ENCODE data around the gene CNN2. TPM values are rescaled to one million over a fixed set of nuclear protein-coding genes. Genes with fewer than 3 reads are reported as not detected.

CNN2 gene
- total RNA-seq, 1 experiment from 2014 or later = 524 TPM

DNA sequence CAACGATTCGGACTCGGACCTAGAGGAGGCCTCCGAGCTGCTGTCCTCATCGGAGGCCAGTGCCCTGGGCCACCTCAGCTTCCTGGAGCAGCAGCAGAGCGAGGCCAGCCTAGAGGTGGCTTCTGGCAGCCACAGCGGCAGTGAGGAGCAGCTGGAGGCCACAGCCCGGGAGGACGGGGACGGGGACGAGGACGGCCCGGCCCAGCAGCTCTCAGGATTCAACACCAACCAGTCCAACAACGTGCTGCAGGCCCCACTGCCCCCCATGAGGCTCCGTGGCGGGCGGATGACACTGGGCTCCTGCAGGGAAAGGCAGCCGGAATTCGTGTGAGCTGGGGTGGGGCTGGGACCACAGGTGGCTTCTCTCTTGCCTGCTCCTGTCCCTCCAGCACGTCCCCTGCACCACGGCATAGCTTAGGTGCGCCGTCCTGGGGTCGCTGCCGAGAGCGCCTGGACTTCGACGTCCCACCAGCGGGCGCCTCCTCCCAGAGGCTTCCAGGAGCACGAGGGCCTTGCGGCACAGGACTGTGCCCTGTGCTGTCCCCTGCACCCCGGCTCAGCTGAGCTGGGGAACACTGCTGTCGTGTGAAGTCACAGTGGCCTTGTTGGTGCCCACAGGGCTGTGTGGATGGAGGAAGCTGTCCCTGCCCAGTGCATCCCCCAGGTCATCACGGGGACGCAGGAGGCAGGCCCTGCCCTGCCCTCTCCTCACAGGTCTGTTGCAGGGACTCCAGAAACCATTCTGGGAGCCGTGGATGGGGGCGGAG, 59.5 kb downstream of the CNN2 start:
- no peak for DNase-seq

More for the DNA sequence above, 59.5 kb downstream of the CNN2 start:
- no peaks in the 10 kb centered on the region for H3K23me2 ChIP-seq (ENCODE audit: insufficient read length, low read depth, low read length, poor library complexity, severe bottlenecking)
- WGBS (ENCODE audit: extremely low coverage, insufficient read length, low lambda C conversion rate) = no CpG with 5 or more reads among the region's 38 CpGs
- no peak overlapping the region for H3K18ac ChIP-seq (ENCODE audit: insufficient read length, low read depth, low read length)
- no peaks in the 10 kb centered on the region for H3K9me3 Mint-ChIP-seq
- H3K56ac ChIP-seq (ENCODE audit: insufficient read length, low read depth, low read length) = no peak overlapping the region
- no peak overlapping the region for H2AFZ ChIP-seq (ENCODE audit: low read length)
- H3K79me1 ChIP-seq (ENCODE audit: insufficient read depth, low read depth, low read length, poor library complexity, severe bottlenecking) = no peaks in the 10 kb centered on the region
- H3K9ac ChIP-seq (ENCODE audit: extremely low read depth, insufficient read length, low read length) = no peak overlapping the region
- H3K4me1 Mint-ChIP-seq = peaks cover 3 to 7% of the 10 kb centered on the region in 2 experiments; a peak in 2 of 4 replicates
- no peaks in the 10 kb centered on the region for H3K79me2 ChIP-seq (ENCODE audit: insufficient read depth, low read length)
- no peak overlapping the region for H2AK5ac ChIP-seq (ENCODE audit: insufficient read length, low read length)
- no peak overlapping the region for H4K91ac ChIP-seq (ENCODE audit: insufficient read length, low read depth, low read length)
- H3K4me2 ChIP-seq (ENCODE audit: insufficient read depth, insufficient read length, low read length) = no peak overlapping the region
- TF ChIP-seq, protein P1, sequence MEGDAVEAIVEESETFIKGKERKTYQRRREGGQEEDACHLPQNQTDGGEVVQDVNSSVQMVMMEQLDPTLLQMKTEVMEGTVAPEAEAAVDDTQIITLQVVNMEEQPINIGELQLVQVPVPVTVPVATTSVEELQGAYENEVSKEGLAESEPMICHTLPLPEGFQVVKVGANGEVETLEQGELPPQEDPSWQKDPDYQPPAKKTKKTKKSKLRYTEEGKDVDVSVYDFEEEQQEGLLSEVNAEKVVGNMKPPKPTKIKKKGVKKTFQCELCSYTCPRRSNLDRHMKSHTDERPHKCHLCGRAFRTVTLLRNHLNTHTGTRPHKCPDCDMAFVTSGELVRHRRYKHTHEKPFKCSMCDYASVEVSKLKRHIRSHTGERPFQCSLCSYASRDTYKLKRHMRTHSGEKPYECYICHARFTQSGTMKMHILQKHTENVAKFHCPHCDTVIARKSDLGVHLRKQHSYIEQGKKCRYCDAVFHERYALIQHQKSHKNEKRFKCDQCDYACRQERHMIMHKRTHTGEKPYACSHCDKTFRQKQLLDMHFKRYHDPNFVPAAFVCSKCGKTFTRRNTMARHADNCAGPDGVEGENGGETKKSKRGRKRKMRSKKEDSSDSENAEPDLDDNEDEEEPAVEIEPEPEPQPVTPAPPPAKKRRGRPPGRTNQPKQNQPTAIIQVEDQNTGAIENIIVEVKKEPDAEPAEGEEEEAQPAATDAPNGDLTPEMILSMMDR (conservative IDR thresholded peaks at IDR 0.05) = no peak
- no peaks in the 10 kb centered on the region for H3K9me3 ChIP-seq (ENCODE audit: control insufficient read depth, low read depth, low read length)
- H4K20me1 ChIP-seq (ENCODE audit: control insufficient read depth, insufficient read depth, insufficient read length) = no peaks in the 10 kb centered on the region
- H3K27me3 Mint-ChIP-seq (ENCODE audit: low read depth) = peaks cover 1% of the 10 kb centered on the region; the same call in 1 of the 2 replicates
- no peaks in the 10 kb centered on the region for H3K27me3 ChIP-seq (ENCODE audit: insufficient read depth, low read length)
- peaks cover 16 to 39% (median 36%) of the 10 kb centered on the region in 3 experiments; a peak in 6 of 7 replicates for H3K36me3 Mint-ChIP-seq (ENCODE audit: insufficient read depth in 1 of 3, low read depth in 3 of 3)
- H2BK5ac ChIP-seq (ENCODE audit: insufficient read length, low read length) = no peak overlapping the region
- H3K14ac ChIP-seq (ENCODE audit: insufficient read depth, low read length) = no peak overlapping the region; the same call in 1 of the 2 replicates
- no peak overlapping the region for H3K23ac ChIP-seq (ENCODE audit: insufficient read length, low read depth, low read length)
- H3K27ac Mint-ChIP-seq = peak overlapping the region in 2 of 3 experiments; percentile 59 to 80; a peak in 2 of 7 replicates
- H3K27ac ChIP-seq (ENCODE audit: insufficient read length, low read depth, low read length) = no peak overlapping the region
- no peak overlapping the region for H2BK120ac ChIP-seq (ENCODE audit: low read depth, low read length, poor library complexity, severe bottlenecking)
- no peak overlapping the region for H4K5ac ChIP-seq (ENCODE audit: insufficient read length, low read depth, low read length)
- no peak overlapping the region for H2BK15ac ChIP-seq (ENCODE audit: low read depth, low read length)
- no peak overlapping the region; a peak in 1 of 5 replicates for H3K4me3 Mint-ChIP-seq
- H3T11ph ChIP-seq (ENCODE audit: low read length) = no peak overlapping the region
- H2BK12ac ChIP-seq (ENCODE audit: insufficient read length, low read depth, low read length) = no peak overlapping the region
- no peak overlapping the region for H3K4ac ChIP-seq (ENCODE audit: low read depth, low read length)
- H3K4me1 ChIP-seq (ENCODE audit: insufficient read depth, low read length) = no peaks in the 10 kb centered on the region
- no peak overlapping the region for H4K8ac ChIP-seq (replicated peaks; ENCODE audit: insufficient read length, low read depth, low read length)
- H2BK20ac ChIP-seq (ENCODE audit: low read depth, low read length, poor library complexity, severe bottlenecking) = no peak overlapping the region

Data from H9 (cell line).